ENCODE results near the gene MYLK2.
"Not testable (repeated sequence)": the region's sequence is repeated elsewhere in the genome, so short reads cannot be mapped to it uniquely, and the experiment has no call there.

The MYLK2 gene

DNA sequence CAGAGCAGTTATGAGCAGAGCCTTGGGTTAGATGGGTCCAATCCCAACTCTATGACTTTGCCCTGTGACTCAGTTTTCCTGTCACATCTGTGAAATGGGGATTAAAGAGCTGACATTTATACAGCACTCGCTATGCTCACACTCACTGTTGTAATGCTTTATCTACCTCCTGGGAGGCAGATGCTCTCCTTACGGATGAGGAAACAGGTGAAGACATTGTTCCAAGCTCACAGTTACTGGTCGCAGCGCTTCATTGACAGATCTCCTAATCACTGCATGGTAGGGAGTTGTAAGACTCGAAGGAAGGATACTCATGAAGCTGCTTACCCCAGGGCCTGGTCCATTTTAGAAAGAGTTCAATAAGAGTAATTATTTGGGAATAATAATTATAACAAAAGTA, 2.9 kb upstream of the MYLK2 start:
- no peak for DNase-seq

DNA sequence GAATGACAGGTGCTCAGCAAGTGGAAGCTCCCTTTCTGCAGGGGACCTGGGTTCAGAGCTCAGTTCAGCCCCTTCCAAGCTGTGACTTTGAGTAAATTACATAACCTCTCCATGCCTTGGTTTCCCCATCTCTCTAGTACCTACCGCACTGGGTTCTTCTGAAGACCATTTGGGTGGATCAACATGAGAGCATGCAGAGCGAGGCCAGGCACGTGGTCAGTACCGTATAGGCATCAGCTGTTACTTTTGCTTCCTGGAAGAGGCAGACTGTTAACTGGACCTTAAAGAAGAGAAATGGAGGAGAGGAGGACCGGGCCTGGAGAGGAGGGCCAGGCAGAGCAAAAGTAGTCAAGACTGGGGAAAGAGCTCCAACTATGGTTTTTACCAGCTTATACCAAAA, 1.7 kb upstream of the MYLK2 start:
- no peak for DNase-seq

DNA sequence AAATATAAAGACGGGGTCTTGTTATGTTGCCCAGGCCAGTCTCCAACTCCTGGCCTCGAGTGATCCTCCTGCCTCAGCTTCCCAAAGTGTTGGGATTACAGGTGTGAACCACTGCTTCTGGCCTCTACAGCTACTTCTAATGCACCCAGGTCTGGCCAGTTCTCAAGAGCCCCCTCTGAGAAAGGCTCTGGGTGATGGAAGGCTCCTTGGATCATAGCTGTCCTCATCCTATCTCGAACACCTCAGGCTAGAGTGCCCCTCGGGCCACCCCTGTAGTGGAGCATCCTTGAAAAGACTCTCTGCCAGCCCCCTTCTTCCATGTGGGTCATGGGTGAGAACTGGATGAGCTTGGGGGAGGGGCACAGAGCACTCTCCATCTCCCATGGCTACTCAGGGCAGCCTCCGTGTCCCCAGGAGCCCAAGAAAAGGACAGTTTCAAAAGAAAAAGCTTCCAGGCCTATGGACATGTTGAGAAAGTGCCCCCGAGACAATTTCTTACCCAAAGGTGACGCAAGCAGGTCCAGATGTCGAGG, 714 bp upstream of the MYLK2 start:
- no peak for DNase-seq

DNA sequence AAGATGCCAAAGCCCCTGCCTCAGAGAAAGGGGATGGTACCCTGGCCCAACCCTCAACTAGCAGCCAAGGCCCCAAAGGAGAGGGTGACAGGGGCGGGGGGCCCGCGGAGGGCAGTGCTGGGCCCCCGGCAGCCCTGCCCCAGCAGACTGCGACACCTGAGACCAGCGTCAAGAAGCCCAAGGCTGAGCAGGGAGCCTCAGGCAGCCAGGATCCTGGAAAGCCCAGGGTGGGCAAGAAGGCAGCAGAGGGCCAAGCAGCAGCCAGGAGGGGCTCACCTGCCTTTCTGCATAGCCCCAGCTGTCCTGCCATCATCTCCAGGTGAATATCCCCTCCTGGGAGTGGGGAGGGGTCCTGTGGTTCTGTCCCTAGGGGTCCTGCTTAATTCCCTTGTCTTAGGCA, 1.1 kb downstream of the MYLK2 start:
- no peak for DNase-seq

DNA sequence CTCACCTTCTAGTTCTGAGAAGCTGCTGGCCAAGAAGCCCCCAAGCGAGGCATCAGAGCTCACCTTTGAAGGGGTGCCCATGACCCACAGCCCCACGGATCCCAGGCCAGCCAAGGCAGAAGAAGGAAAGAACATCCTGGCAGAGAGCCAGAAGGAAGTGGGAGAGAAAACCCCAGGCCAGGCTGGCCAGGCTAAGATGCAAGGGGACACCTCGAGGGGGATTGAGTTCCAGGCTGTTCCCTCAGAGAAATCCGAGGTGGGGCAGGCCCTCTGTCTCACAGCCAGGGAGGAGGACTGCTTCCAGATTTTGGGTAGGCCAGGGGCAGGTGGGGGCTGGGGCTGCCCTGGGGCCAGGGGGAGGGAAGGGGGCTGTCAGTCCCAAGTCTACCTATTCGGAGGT, 2.3 kb downstream of the MYLK2 start:
- no peak for DNase-seq

DNA sequence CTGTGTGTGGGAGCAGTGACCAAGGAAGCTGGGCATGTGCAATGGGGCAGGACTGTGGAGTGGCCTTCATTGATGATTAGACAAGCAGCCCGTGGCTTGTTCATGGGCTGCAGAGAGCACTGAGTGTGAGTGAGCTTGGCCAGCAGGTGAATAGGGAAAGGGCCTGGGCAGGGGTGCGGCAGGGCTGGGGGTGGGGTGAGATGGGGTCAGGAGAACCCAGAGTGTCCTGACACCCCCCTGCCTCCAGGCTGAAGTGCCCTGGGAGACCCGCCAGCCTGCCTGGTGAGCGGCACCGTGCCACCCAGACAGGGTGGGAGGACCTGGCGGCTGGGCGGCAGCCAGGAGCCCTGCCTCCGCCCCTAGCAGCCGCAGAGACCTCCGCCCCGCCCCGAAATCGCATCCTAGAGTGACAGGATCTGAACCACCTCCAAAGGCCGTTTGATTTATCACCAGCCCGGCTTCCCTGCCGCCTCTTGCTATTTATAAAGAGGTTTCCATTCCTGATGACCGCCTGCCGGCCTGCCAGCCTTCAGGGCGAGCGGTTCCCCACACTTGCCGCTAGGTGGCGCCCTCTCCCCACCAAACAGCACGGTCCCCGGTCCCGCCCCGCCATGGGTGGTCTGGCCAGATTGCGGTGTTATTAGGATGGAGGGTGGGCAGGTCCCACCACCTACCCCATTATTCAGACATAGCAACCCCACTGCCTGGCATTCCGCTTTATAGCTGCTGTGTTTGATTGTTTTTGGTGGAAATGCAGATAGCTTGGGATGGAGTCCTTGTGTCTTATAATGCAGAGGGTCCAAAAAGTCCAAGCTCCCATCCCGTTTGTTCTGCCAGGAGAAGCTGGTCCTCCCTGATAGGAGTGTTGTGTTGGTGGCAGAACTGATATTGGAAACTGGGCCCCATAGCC, 3.5 kb downstream of the MYLK2 start:
- peak; percentile 89 for DNase-seq

DNA sequence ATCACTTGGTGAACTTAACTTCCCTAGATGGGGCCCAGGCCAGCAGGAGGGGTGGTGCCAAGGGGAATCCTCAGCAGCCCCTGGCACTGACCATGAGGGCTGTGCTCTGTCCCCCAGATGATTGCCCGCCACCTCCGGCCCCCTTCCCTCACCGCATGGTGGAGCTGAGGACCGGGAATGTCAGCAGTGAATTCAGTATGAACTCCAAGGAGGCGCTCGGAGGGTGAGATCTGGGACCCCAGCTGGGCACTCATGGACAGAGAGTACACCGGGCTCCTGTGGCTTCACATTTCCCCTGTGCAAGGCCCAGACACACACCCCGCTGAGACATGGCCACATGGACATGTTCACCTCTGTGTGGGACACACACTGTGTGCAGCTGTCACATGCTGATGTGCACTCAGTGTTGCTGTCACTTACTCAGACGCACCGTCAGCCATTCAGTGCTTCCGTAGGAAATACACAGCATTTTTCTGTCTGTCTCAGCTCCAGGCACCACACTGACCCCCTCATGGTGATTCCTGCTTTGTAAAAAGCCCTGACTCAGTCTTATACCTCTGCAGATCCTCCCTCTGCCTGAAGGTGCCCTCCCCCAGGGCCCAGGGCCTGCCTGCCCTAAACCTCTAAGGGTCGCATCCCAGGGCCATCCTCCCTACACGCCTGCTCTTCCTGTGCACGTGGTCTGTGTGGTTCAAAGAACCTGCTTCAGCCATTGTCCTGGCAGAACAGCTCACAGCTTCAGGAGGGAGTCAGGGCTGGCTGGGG, 4.4 kb downstream of the MYLK2 start:
- peak; percentile 92 for DNase-seq

DNA sequence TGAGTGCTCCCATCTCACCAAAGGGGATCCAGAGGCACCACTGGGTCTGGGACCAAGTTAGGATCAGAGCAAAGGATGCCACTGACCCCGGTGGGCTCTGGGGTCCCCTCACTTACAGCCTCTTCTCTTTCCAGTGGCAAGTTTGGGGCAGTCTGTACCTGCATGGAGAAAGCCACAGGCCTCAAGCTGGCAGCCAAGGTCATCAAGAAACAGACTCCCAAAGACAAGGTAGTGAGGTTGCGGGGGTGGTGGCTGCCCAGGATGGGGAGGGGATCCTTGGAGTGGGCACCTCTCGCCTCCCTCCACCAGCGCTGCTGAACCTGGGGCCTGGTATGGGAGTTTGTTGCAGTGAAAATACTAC, 4.9 kb downstream of the MYLK2 start:
- no peak for DNase-seq

DNA sequence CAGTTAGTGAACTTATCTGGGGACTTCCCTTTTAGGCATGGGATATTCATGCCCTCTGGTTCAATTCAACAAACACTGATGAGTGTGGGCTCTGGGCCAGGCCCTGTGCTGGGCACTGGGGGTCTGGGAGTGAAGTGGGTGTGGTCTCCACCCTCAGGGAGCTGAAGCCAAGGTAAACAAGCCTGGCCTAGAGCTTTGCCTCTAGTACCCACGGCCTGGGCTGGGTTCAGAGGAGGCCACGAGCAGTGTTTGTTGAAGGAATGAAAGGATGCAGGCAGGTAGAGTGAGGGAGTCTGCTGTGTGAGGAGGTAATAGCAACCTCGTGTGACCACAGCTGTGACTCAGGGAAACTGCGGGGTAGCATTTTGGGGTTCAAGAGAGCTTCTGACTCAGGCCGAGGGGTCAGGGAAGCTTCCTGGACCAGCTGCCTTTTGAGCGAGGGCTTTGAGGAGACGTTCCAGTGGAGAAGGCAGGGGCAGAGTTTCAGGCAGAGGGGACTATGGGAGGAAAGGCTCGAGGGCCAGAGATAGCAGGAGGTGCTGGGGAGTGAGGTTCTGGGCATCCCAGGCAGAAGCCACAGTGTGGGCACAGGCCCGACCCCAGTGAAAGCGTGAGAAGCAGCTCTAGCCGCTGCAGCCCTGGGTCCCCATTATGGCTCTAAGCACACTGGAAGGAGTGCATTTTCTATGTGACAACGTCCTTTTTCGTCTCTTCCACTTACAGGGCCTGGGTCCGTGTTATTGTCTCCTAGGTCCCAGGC, 5.6 kb downstream of the MYLK2 start:
- DNase-seq = peak; percentile 37

DNA sequence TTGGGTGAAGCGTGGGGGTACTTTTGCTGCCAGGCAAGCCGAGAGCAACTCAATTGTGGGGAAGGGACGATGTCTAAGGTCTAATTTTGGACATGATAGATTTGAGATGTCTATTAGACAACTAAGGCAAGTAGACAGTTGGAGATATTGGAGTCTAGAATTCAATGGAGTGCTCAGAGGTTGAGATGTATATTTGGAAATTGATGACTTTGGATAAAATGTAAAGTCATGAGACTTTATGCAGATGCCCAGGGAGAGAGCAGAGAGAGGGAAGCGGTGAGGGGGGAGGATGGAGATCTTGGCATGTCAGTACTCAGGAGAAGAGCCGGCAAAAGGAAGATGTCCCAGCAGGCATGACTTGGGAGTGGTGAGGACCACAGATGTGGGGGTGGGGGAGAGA, 6.9 kb downstream of the MYLK2 start:
- no peak for DNase-seq

DNA sequence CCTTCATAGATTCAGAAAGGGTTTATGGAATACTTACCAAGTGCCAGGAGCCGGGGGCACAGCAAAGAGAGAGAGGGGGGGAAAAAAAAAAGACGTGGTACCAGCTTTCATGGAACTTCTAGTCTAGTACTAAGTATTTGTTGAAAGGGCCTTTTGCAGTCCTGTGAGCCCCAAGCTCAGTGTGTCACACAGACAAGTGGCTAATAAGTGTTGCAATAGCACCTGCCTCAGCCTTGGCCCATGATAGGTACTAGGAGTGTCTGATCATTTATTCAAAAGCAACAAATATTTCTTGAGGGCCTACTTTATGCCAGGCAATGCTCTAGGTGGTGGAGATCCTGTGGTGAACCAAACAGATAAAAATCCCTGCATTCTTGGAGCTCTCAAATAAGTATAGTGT, 7.9 kb downstream of the MYLK2 start:
- DNase-seq = no peak

DNA sequence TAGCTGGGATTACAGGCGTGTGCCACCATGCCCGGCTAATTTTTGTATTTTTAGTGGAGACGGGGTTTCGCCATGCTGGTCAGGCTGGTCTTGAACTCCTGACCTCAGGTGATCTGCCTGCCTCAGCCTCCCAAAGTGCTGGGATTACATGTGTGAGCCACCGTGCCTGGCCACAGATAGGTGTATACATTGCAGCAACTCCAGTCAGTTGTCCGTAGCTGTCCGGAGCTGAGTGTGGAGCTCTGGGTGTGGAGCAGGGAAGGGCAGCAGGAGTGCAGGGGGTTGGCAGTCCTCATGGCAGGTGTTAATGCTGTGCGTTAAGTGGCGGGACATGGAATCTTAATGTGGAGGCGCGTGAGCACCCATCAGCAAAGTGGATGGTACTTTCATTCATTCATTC, 8.9 kb downstream of the MYLK2 start:
- DNase-seq = not testable (repeated sequence)

DNA sequence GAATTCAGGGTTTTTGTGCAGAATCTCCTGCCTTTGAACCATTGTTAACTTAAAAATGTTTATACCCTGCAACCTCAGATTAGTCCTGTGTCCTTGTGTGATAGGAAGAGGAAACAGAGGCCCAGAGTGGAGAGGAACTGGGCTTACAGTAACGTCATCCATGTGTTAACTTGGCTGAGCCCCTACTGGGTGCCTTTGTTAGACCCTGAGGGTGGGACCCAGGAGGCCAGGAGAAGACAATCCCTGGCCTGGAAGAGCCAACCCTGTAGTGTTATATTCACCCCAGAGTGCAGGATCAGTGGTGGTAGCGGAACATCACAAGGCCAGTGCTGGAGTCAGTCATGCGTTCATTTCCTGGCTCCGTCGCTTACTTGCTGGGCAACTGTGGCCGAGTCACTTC, 10.6 kb downstream of the MYLK2 start:
- no peak for DNase-seq

DNA sequence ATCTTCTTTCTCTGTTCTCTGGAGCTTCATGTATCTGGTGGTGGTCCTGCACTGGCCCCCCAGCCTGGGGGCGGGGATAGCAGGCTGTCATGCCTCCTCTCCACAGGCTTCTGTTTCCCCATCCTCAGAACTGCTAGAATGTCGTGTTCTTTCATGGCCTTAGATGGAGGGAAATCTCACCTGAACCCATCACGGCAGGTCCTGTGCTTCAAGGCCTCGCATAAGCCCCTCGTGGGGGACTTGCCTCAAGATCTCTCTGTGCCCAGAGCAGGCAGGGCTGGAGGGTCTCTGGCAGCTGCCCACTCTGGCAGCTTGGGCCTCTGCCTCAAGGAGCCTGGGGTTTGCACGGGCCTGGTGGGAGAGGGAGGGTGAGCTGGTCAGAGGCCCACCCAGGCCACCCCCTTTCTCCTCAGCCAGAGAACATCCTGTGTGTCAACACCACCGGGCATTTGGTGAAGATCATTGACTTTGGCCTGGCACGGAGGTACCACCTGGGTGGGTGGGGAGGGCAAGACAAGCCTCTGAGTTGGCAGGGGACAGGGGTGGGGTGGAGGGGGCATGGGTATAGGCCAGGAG, 11.3 kb downstream of the MYLK2 start:
- no peak for DNase-seq

DNA sequence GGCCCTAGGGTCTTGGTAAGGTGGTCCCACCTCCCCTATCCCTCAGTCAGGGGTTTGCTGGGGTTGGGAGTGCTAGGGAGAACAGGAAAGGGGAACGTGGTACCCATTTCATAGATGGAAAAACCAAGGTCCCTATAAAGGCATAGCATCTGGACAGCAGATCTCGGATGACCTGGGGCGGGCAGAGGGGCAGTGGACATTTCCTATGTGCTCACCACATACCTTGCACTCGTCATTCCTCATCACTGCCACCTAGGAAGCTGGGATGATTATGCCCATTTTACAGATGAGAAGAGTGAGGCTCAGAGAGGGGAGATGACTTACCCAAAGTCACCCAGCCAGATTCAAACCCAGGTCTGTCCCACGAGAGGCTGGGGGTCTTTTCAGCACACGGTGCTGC, 12.1 kb downstream of the MYLK2 start:
- no peak for DNase-seq

DNA sequence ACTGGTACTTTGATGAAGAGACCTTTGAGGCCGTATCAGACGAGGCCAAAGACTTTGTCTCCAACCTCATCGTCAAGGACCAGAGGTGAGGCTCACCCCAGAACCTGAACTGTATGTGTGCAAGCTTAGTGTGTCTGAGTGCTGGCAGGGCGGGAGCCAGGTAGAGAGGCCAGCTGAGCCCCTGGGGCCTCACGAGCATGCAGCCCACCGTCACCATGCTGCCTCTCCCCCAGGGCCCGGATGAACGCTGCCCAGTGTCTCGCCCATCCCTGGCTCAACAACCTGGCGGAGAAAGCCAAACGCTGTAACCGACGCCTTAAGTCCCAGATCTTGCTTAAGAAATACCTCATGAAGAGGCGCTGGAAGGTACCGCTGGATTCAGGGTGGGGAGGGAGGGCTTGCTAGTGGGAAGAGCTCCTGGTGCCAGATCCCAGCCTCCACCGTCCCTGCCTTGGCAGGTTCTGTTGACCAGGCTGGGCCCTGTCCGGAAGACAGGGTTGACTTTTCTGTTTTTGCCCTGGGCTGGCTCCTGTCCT, 12.7 kb downstream of the MYLK2 start:
- no peak for DNase-seq

DNA sequence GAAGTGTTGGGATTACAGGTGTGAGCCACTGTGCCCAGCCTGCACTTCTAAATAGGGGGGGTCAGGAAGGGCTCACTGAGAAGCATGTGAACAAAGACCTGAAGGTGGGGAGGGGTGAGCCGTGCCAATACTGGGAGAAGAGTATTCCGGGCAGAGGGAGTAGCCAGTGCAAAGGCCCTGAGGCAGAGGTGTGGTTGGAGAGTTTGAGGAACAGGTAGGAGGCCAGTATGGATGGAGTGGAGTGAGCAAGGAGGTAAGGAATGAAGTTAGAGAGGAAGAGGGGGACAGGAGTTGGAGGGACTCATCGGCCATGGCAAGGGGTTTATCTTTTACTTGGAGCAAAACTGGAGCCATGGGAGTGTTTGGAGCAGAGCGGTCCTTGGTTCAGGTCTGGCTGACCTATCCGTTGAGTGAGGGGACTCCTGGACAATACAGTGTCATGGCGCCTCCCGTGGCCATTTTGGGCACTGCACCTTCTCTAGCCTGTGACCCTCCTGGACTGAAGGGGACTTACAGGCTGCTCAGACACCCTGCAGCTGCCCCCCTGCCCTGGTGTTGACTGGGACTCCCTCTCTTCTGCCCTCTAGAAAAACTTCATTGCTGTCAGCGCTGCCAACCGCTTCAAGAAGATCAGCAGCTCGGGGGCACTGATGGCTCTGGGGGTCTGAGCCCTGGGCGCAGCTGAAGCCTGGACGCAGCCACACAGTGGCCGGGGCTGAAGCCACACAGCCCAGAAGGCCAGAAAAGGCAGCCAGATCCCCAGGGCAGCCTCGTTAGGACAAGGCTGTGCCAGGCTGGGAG, 14.2 kb downstream of the MYLK2 start:
- DNase-seq = peak; percentile 66

DNA sequence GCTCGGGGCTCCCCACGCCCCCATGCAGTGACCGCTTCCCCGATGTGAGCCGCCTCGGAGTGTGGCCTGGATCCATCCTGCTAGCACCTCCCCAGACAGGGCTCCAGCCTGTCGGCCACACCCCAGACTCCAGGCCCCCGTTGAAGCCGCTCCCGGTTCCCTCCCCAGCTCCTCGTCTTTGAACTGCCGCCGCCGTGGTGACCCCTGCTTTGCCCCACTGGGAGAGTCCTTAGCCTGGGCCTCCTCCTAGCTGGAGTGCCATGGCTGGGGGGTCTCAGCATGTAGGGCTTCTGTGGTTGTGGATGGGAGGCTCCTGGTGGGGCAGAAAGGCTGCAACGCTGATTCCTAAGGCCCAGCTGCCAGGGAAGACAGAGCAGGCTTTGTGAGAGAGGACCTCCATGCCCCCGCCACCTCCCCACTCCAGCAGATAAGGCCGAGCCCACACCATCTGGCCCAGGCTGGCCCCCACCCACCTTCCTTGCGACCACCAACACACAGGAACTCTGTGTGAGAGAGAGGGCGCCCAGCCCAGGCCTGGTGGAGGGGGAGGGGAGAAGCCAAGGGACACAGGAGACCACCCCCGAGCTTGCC, 14.9 kb downstream of the MYLK2 start:
- no peak for DNase-seq

DNA sequence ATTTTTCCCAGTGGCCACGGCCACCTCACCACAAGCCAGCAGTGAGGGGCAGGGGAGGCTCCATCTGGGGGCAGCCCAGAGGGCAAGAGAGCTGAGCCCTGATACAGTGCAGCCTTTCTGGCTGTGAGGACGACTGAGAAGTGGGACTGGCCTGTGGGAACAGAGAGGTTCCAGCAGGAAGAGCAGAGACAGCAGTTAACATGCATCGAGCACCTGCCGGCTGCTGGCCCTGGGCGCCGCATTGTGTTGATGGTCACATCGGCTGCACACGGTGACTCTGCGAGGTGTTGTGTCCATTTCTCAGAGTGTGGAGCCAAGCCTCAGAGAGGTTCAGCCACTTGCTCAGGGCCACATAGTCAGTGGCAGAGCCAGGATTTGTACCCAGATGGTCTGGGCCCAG, 16.4 kb downstream of the MYLK2 start:
- peak; percentile 77 for DNase-seq

DNA sequence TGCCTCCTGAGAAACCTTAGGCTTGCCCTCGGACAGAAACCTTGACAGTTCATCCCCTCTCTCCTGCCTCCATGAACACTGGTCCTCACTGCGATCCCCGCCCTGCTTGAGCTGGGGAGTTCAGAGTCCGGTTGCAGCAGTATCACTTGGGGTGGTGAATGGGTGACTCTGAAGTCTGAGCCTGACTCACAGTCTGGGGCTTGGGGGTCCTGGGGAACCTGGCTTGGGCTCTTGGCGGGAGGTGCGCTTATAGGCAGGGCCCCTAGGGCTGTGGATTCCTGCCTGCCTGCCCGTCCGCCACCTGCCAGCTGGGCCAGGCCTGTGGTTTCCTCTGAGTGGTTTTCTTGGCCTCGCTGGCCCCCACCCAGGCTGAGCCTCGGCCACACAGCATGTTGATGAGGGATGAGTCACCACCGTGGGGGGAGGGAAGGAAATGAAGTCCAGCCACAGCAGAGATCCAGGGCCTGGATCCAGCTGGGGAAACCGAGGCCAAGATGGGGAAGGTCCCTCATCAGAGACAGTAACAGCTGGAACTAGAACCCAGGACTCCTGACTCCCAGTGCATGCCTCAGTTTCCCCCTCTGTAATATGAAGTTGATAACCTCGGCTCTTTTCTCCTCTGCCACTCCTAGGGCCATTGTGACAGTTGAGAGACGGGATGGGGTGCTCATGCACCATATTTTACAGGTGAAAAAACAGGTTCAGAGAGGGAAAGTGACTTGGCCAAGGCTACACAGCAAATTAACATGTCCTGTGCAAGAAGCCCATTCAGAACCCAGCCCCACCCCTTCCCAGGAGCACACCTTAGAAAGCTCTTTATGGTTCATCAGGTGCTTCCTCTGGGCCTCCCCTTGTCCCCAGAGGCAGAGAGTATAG, 17.1 kb downstream of the MYLK2 start:
- peak; percentile 95 for DNase-seq

All from RPMI8226 (cell line).